GM13976 (cell line): ENCODE measurements around the gene EIF2S2.

Source experiments
- DNase-seq: peaks from one replicate; pipeline ENCODE4 v3.0.0; 2012; ENCODE audit warnings: low spot score
- CTCF ChIP-seq: IDR thresholded peaks from 2 replicates; pipeline ENCODE4 v1.5.1; 2012; ENCODE audit warnings: borderline replicate concordance, mild to moderate bottlenecking; ENCODE audit not compliant: insufficient read depth; ENCODE audit errors: extremely low read depth, missing control alignments, control extremely low read depth
- in situ Hi-C: fragments of 300-500 bp; cut with MboI; formaldehyde crosslinking; loops from one replicate; pipeline ENCODE4 v1.12.0; 2022; ENCODE audit warnings: low sequenced_read_pairs, mixed read lengths, inconsistent platforms; ENCODE audit not compliant: unreplicated experiment

Gene EIF2S2

DNA sequence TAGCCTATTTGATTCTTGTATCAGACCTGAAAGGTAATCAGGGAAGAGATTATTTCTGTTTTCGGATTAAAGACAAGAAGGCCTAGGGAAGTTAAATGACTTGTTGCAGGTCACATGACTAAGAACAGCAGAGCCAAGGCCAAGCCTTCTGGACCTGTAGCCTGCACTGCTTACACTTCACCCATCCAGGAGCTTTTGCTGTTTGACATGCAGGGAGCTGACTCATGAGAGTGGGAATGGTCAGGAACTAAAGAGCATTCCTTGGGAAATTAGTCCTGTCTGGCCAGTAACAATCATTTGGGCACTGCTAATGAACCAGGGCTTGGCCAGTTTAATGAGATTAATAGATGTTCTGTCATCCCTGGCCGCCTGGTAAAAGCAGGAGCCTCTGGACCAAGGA lies 46.8 kb downstream of the EIF2S2 start:
- DNase-seq = no peak
- no peak for TF ChIP-seq CTCF
- in situ Hi-C loops = no loop called here

GRCh38 chr20:34064286-34064685 lies 47.8 kb downstream of the EIF2S2 start:
- DNase-seq = no peak
- in situ Hi-C loops = no loop called here
- no peak for TF ChIP-seq CTCF

DNA sequence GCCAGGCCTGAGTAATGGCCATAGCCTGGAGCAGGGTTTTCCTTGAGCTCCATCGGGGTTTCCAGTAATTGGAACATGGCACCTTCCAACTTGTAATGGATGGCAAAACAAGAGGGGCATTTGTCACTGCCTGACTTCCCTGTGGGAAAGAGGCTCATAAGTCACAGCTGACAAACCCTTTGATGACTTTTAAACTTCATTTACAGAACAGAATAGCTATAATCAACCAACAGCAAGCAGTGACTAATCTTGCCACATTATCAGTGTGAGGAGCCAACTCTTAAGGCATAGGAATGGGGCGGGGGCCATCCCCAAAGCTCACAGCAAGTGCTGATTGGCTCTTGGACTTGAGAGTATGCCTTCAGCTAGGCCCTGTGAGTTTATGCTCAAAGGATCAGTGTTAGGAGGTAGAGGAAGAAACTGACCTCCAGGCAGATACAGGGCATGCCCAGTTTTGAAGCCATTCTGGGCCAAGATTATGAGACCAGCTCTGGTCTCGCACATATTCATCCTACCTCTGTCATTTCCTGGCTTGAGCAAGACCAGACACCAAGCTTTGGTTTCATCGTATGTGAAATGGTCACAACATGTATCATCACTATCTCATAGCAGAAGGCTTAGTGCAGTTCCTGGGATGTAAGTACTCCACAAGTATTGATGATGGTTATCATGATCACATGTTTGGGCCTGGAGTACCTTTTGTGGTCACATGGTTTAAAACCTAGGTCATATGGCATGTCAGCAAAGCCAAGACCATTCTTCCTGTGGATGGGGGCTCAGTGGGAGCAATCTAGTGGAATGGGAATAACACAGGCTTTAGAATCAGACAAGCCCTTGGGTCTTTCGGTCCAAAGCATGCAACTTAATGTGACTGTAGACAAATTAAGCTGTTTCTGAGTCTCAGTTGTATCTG lies 49.2 kb downstream of the EIF2S2 start:
- in situ Hi-C loops = no loop called here
- DNase-seq = no peak
- TF ChIP-seq CTCF = no peak

- in situ Hi-C loops = no loop called here
Measured at GRCh38 chr20:34061695-34062094, 50.3 kb downstream of the EIF2S2 start.

DNA sequence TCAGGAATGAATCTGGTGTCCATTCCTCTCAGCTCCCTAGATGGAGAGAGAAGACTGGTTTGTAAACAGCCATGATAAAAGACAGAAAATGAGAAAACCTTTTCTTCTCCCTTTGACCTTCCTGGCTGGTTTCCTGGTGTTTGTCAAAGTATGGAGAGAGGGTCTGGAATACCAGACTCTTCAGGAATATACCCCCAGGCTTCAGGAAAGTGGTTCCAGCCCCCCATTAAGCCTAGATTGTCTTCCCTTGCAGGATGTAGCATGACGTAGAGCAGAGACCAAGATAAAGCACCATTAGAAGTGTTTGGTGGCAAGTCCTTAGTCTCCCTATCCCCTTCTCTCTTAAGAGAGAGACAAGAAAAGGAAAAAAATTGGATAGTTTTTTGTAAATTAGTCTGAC lies 51.1 kb downstream of the EIF2S2 start:
- in situ Hi-C loops = no loop called here
- no peak for TF ChIP-seq CTCF
- no peak for DNase-seq

More at GRCh38 chr20:34061695-34062094, 50.3 kb downstream of the EIF2S2 start:
- TF ChIP-seq CTCF = no peak
- DNase-seq = no peak

- in situ Hi-C loops = no loop called here
- TF ChIP-seq CTCF = no peak
- no peak for DNase-seq
Measured at GRCh38 chr20:34058831-34059230, 53.2 kb downstream of the EIF2S2 start.
